Keratinocyte (primary cell): ENCODE data around the gene LDLRAD4. TPM values are rescaled to one million over a fixed set of nuclear protein-coding genes. Genes with fewer than 3 reads are reported as not detected.

Experiments used
- DNase-seq: peaks from one replicate; pipeline ENCODE4 v3.0.0-alpha.2; 2011; ENCODE audit warnings: low read depth, missing footprints, low spot score
- FAIRE-seq: peaks from 2 replicates; lab custom pipeline; 2011; peaks lifted over from hg19 to GRCh38; lab: Jason Lieb, UNC
- H2AFZ ChIP-seq: 2 replicates; pipeline ENCODE4 v1.6.0; 2012; ENCODE audit warnings: low read length, control low read depth, inconsistent platforms; ENCODE audit not compliant: control insufficient read depth
- H3K27ac ChIP-seq: 2 replicates; pipeline ENCODE4 v1.5.1; 2011; ENCODE audit warnings: low read length; ENCODE audit not compliant: control insufficient read depth, insufficient read depth
- H3K27me3 ChIP-seq: 3 replicates; pipeline ENCODE4 v1.6.0; 2011; ENCODE audit warnings: low read length; ENCODE audit not compliant: control insufficient read depth, insufficient read depth; ENCODE audit errors: extremely low read depth
- H3K36me3 ChIP-seq, 2 experiments: 2 replicates in 1 of 2; 3 replicates in 1 of 2; pipeline ENCODE4 v1.5.1; 2011; ENCODE audit warnings: low read length in 2 of 2, mild to moderate bottlenecking in 1 of 2; ENCODE audit not compliant: control insufficient read depth in 2 of 2, insufficient read depth in 2 of 2; ENCODE audit errors: extremely low read depth in 1 of 2
- H3K4me1 ChIP-seq: 3 replicates; pipeline ENCODE4 v1.5.1; 2011; ENCODE audit warnings: low read length; ENCODE audit not compliant: control insufficient read depth, insufficient read depth; ENCODE audit errors: extremely low read depth
- H3K4me2 ChIP-seq: 3 replicates; pipeline ENCODE4 v1.6.0; 2011; ENCODE audit warnings: low read depth, low read length; ENCODE audit not compliant: control insufficient read depth, insufficient read depth; ENCODE audit errors: extremely low read depth
- H3K4me3 ChIP-seq, 3 experiments: fragments of 200-600 bp in 1 of 3; sonication (generic) in 1 of 3; 2 replicates in 2 of 3; 3 replicates in 1 of 3; pipeline ENCODE4 v1.5.1; 2011 to 2016; ENCODE audit warnings: low read length in 3 of 3, mild to moderate bottlenecking in 3 of 3, control low read depth in 2 of 3, inconsistent platforms in 1 of 3, low read depth in 1 of 3, mixed read lengths in 1 of 3, mixed run types in 1 of 3, moderate library complexity in 1 of 3; ENCODE audit not compliant: control insufficient read depth in 2 of 3, insufficient read depth in 2 of 3; ENCODE audit errors: extremely low read depth in 1 of 3
- H3K79me2 ChIP-seq: 2 replicates; pipeline ENCODE4 v1.6.0; 2012; ENCODE audit warnings: low read length; ENCODE audit not compliant: control insufficient read depth, insufficient read depth
- H3K9ac ChIP-seq: 3 replicates; pipeline ENCODE4 v1.6.0; 2011; ENCODE audit warnings: low read length; ENCODE audit not compliant: control insufficient read depth, insufficient read depth; ENCODE audit errors: extremely low read depth
- H3K9me1 ChIP-seq: 3 replicates; pipeline ENCODE4 v1.6.0; 2011; ENCODE audit warnings: low read length; ENCODE audit not compliant: control insufficient read depth, insufficient read depth; ENCODE audit errors: extremely low read depth
- H3K9me3 ChIP-seq: 2 replicates; pipeline ENCODE4 v1.5.1; 2012; ENCODE audit warnings: low read depth, low read length; ENCODE audit not compliant: control insufficient read depth
- H4K20me1 ChIP-seq: 3 replicates; pipeline ENCODE4 v1.6.0; 2011; ENCODE audit warnings: low read length; ENCODE audit not compliant: control insufficient read depth, insufficient read depth; ENCODE audit errors: extremely low read depth
- CTCF ChIP-seq, 3 experiments: IDR thresholded peaks in 1 of 3; conservative IDR thresholded peaks in 1 of 3; optimal IDR thresholded peaks in 1 of 3; 2 replicates in 2 of 3; 3 replicates in 1 of 3; pipeline versions ENCODE3 to v1.5.1; 2011; ENCODE audit warnings: low read length in 3 of 3, mild to moderate bottlenecking in 3 of 3, moderate library complexity in 2 of 3, control low read depth in 1 of 3, inconsistent platforms in 1 of 3; ENCODE audit not compliant: insufficient read depth in 2 of 3; ENCODE audit errors: extremely low read depth in 1 of 3
- EZH2 ChIP-seq: IDR thresholded peaks from one replicate; pipeline ENCODE4 v1.6.1; 2012; ENCODE audit warnings: inconsistent platforms, mild to moderate bottlenecking, low read length, moderate library complexity
- dilution Hi-C: fragments of 300-500 bp; cut with MboI; formaldehyde crosslinking; loops from one replicate; pipeline ENCODE4 v1.7.0; 2020; ENCODE audit warnings: low sequenced_read_pairs; ENCODE audit not compliant: extremely low pct_ligation_motif_present
- polyA plus RNA-seq, 5 experiments: library from polyadenylated mRNA; depleted of rRNA in 3 of 5; stranded (reverse) in 3 of 5; stranded (forward) in 1 of 5; unstranded in 1 of 5; fragments of >200 nt; gene quantifications; 1 replicate in 1 of 5; 2 replicates in 3 of 5; 3 replicates in 1 of 5; pipeline versions ENCODE4 v1.2.1 to v1.2.3, GENCODE V29; 2011 to 2012; ENCODE audit warnings: missing spikeins in 2 of 5, low read depth in 1 of 5, low replicate concordance in 1 of 5

LDLRAD4 gene
- polyA plus RNA-seq, 1 donor (not counting 4 experiments of a cell fraction or from before 2014, with no cell fraction given): not detected

- Histone ChIP-seq H4K20me1 (no peaks in the 10 kb centered on the region), H3K27ac (no peak overlapping the region), H3K9me1 (no peaks in the 10 kb centered on the region), H3K27me3 (no peaks in the 10 kb centered on the region), H3K4me1 (no peaks in the 10 kb centered on the region), H3K4me3 (no peak overlapping the region), H3K9me3 (peaks cover 6% of the 10 kb centered on the region), H2AFZ (no peak overlapping the region), H3K9ac (no peak overlapping the region), H3K79me2 (no peaks in the 10 kb centered on the region), H3K4me2 (no peak overlapping the region), H3K36me3 (no peaks in the 10 kb centered on the region)
- dilution Hi-C loops: no loop called here
- DNase-seq: no peak
- no peak for FAIRE-seq
- TF ChIP-seq CTCF (optimal IDR thresholded peaks at IDR 0.05 in 1 of 3, IDR thresholded peaks at IDR 0.05 in 1 of 3, conservative IDR thresholded peaks at IDR 0.05 in 1 of 3; ENCODE audit: extremely low read depth in 1 of 3, insufficient read depth in 2 of 3, low read length in 3 of 3) (no peak), EZH2 (no peak)
These were observed 40.4 kb downstream of the LDLRAD4 start for GRCh38 chr18:13258921-13259320.

- Histone ChIP-seq H3K4me1 (no peaks in the 10 kb centered on the region), H4K20me1 (no peaks in the 10 kb centered on the region), H3K4me3 (no peak overlapping the region), H3K27ac (no peak overlapping the region), H3K9me3 (peaks cover 6% of the 10 kb centered on the region), H3K27me3 (no peaks in the 10 kb centered on the region), H3K36me3 (no peaks in the 10 kb centered on the region), H3K9me1 (no peaks in the 10 kb centered on the region), H3K9ac (no peak overlapping the region), H2AFZ (no peak overlapping the region), H3K79me2 (no peaks in the 10 kb centered on the region), H3K4me2 (no peak overlapping the region)
- TF ChIP-seq EZH2 (no peak), CTCF (optimal IDR thresholded peaks at IDR 0.05 in 1 of 3, IDR thresholded peaks at IDR 0.05 in 1 of 3, conservative IDR thresholded peaks at IDR 0.05 in 1 of 3; ENCODE audit: extremely low read depth in 1 of 3, insufficient read depth in 2 of 3, low read length in 3 of 3) (no peak)
- DNase-seq: no peak
- dilution Hi-C loops: no loop called here
- no peak for FAIRE-seq
These were observed 41.1 kb downstream of the LDLRAD4 start for GRCh38 chr18:13259701-13260100.
